Sigmoid colon (tissue), 4 donors: Measurements from ENCODE around the gene UNC80.

ENCODE experiments used
- EP300 ChIP-seq, 4 donors: sonication (generic); formaldehyde crosslinking; IDR thresholded peaks; one replicate each; pipeline ENCODE4 v1.6.1; 2017; ENCODE audit warnings: antibody characterized with exemption in 4 of 4
- POLR2A ChIP-seq, 2 donors: fragments of 450-650 bp; IDR thresholded peaks; one replicate each; pipeline ENCODE4 v1.6.1; 2016; ENCODE audit warnings: antibody characterized with exemption in 2 of 2, mild to moderate bottlenecking in 2 of 2, moderate library complexity in 2 of 2
- POLR2AphosphoS5 ChIP-seq, 4 donors: sonication (generic); formaldehyde crosslinking; IDR thresholded peaks; one replicate each; pipeline ENCODE4 v1.6.1; 2017; ENCODE audit warnings: antibody characterized with exemption in 4 of 4
- TF ChIP-seq, protein P1 (sequence below), 4 experiments: fragments of 450-650 bp in 3 of 4; fragments of 200-600 bp in 1 of 4; IDR thresholded peaks; one replicate each; pipeline ENCODE4 v1.5.1; 2016 to 2019; ENCODE audit warnings: antibody characterized with exemption in 4 of 4, mild to moderate bottlenecking in 3 of 4, moderate library complexity in 2 of 4

DNA sequence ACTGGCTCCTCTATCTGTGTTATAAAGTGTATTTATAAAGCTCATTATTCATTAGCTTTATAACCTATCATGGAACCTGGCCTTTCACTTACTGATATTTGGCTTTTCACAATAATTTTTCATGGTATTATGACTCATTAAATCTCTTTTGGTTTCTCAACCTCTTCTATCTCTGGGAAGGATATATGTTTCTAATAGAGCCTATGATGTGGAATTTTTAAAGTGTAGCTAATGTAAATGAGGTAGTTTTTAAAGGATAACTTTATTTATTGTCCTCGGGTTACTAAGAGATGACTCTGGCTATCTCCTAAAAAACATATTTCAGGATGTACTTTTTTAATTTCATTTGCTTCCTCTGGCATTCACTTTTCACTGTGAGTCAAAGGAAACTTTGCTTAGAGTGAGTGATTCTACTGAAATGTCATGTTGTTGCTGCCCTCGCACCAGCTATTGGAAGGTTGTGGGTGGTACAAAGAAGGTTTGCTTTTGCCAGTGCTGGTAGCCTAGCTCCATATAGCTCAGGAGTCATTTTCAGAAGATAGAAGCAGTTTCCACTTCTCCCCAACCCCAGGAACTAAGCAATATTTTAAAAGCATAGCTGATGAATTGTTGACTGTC lies 145.6 kb downstream of the UNC80 start:
- TF ChIP-seq, protein P1, sequence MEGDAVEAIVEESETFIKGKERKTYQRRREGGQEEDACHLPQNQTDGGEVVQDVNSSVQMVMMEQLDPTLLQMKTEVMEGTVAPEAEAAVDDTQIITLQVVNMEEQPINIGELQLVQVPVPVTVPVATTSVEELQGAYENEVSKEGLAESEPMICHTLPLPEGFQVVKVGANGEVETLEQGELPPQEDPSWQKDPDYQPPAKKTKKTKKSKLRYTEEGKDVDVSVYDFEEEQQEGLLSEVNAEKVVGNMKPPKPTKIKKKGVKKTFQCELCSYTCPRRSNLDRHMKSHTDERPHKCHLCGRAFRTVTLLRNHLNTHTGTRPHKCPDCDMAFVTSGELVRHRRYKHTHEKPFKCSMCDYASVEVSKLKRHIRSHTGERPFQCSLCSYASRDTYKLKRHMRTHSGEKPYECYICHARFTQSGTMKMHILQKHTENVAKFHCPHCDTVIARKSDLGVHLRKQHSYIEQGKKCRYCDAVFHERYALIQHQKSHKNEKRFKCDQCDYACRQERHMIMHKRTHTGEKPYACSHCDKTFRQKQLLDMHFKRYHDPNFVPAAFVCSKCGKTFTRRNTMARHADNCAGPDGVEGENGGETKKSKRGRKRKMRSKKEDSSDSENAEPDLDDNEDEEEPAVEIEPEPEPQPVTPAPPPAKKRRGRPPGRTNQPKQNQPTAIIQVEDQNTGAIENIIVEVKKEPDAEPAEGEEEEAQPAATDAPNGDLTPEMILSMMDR (IDR thresholded peaks at IDR 0.05): no peak
- TF ChIP-seq POLR2A (IDR thresholded peaks at IDR 0.05) (no peak), POLR2AphosphoS5 (IDR thresholded peaks at IDR 0.05) (no peak), EP300 (IDR thresholded peaks at IDR 0.05) (no peak)
